ENCODE data around the gene HTR1A.

DNA sequence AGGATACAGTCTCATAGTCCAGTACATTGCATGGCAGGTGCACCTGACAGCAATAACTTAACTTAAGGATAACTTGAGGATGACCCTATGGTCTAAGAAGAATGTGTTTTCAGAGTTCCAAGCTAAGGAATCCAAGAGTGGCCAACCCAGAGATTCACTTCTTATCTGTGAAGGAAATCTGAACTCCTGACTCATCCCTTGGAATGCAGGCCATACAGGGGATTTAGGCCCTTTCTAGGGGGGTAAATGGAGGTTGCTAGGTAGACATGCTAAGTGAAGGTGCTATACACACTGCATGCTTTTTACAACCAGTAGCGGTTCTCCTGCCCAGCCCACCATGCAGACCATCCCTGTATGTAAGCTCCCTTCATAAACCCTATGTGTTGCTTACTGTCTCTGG is 50.4 kb downstream of the HTR1A start:
- no peak for TF ChIP-seq CTCF (IDR thresholded peaks at IDR 0.05; ENCODE audit: insufficient read depth, low read length, poor library complexity, severe bottlenecking)
- TF ChIP-seq EZH2phosphoT487 (conservative IDR thresholded peaks at IDR 0.05; ENCODE audit: low read length), result no peak
